Measurements from ENCODE around the gene CHPF2. TPM values are rescaled to one million over a fixed set of nuclear protein-coding genes. Genes with fewer than 3 reads are reported as not detected.

The CHPF2 gene
- total RNA-seq, 4 donors from 2014 or later: 33.9 to 82.4 (median 58.7) TPM

- WGBS, 2 donors: 69 to 74% methylated on average over 8 to 9 of the region's 9 CpGs
These were observed 23.9 kb upstream of the CHPF2 start for GRCh38 chr7:151208253-151208862.

GRCh38 chr7:151209588-151209987 is 22.7 kb upstream of the CHPF2 start:
- WGBS, 2 donors: 80 to 81% methylated on average over 6 of the region's 6 CpGs
- no peaks in the 10 kb centered on the region for H3K4me1 ChIP-seq
- H3K27ac ChIP-seq: no peak overlapping the region
- H3K36me3 ChIP-seq: peaks cover 12 to 14% of the 10 kb centered on the region in 2 donors
- intact Hi-C loops (cut with DNase I): no loop called here
- H3K27me3 ChIP-seq: no peaks in the 10 kb centered on the region
- no peaks in the 10 kb centered on the region for H3K9me3 ChIP-seq
- H3K4me3 ChIP-seq (replicated peaks in 1 of 3): no peak overlapping the region
- no peak for TF ChIP-seq CTCF (IDR thresholded peaks at IDR 0.05)
- TF ChIP-seq POLR2A (IDR thresholded peaks at IDR 0.05): no peak
- no peak for DNase-seq

More at GRCh38 chr7:151208253-151208862, 23.9 kb upstream of the CHPF2 start:
- Histone ChIP-seq H3K36me3 (peaks cover under 1 to 2% of the 10 kb centered on the region in 2 donors), H3K27me3 (no peaks in the 10 kb centered on the region), H3K4me1 (no peaks in the 10 kb centered on the region), H3K27ac (no peak overlapping the region), H3K4me3 (replicated peaks in 1 of 3) (no peak overlapping the region), H3K9me3 (no peaks in the 10 kb centered on the region)
- no peak for TF ChIP-seq CTCF (IDR thresholded peaks at IDR 0.05)
- TF ChIP-seq POLR2A (IDR thresholded peaks at IDR 0.05): no peak
- DNase-seq: no peak
- intact Hi-C loops (cut with DNase I): no loop called here

- intact Hi-C loops (cut with DNase I): no loop called here
- Histone ChIP-seq H3K4me1 (no peaks in the 10 kb centered on the region), H3K27ac (no peak within 1 kb of the TSS), H3K9me3 (no peaks in the 10 kb centered on the region), H3K36me3 (peaks cover 18 to 21% of the 10 kb centered on the region in 2 donors), H3K27me3 (no peaks in the 10 kb centered on the region), H3K4me3 (replicated peaks in 1 of 3) (no peak within 1 kb of the TSS)
- TF ChIP-seq POLR2A (IDR thresholded peaks at IDR 0.05) (no peak), CTCF (IDR thresholded peaks at IDR 0.05) (no peak)
- DNase-seq: no peak
- 69 to 70% methylated on average over 17 of the region's 17 CpGs for WGBS, 2 donors
These were observed 22.0 kb upstream of the CHPF2 start, which contains the start of gene H2BK1 for GRCh38 chr7:151210087-151210854. Gene H2BK1 (minus strand): TSS chr7:151210488. CDS start chr7:151210318, 170 bp downstream.

GRCh38 chr7:151211155-151211772 is 21.0 kb upstream of the CHPF2 start:
- WGBS, 2 donors: 76 to 80% methylated on average over 3 of the region's 3 CpGs
- no peak overlapping the region for H3K27ac ChIP-seq
- intact Hi-C loops (cut with DNase I): no loop called here
- peaks cover 25 to 26% of the 10 kb centered on the region in 2 donors for H3K36me3 ChIP-seq
- H3K27me3 ChIP-seq: no peaks in the 10 kb centered on the region
- TF ChIP-seq POLR2A (IDR thresholded peaks at IDR 0.05): no peak
- TF ChIP-seq CTCF (IDR thresholded peaks at IDR 0.05): no peak
- no peaks in the 10 kb centered on the region for H3K9me3 ChIP-seq
- DNase-seq: no peak
- H3K4me3 ChIP-seq (replicated peaks in 1 of 3): no peak overlapping the region
- H3K4me1 ChIP-seq: no peaks in the 10 kb centered on the region

Data from thyroid gland (tissue), 4 donors.